Motor neuron (in vitro differentiated cells): ENCODE measurements around the gene CTNNA1. TPM values are rescaled to one million over a fixed set of nuclear protein-coding genes. Genes with fewer than 3 reads are reported as not detected.
"Not testable (repeated sequence)": the region's sequence is repeated elsewhere in the genome, so short reads cannot be mapped to it uniquely, and the experiment has no call there.

Experiments used
- ATAC-seq, 8 experiments: fragments of 200-7000 bp; cut with Tn5 transposase; replicated peaks in 6 of 8; 2 replicates each; pipeline ENCODE4 v1.8.0; 2021; ENCODE audit warnings: mild to moderate bottlenecking in 8 of 8, moderate library complexity in 8 of 8
- H3K27ac ChIP-seq, 2 donors: fragments of 250-450 bp; sonication (Bioruptor Pico); 2 replicates each; pipeline ENCODE4 v1.9.0; 2021; ENCODE audit warnings: antibody characterized with exemption in 2 of 2, mild to moderate bottlenecking in 2 of 2, moderate library complexity in 1 of 2
- H3K4me1 ChIP-seq, 2 donors: fragments of 250-450 bp; sonication (Bioruptor Pico); replicated peaks in 1 of 2; 2 replicates each; pipeline ENCODE4 v1.6.1; 2021; ENCODE audit warnings: antibody characterized with exemption in 2 of 2, mild to moderate bottlenecking in 2 of 2, moderate library complexity in 1 of 2
- H3K4me3 ChIP-seq, 5 donors: fragments of 250-450 bp; sonication (Bioruptor Pico); 2 replicates each; pipeline ENCODE4 v1.9.0; 2021; ENCODE audit warnings: antibody characterized with exemption in 5 of 5, mild to moderate bottlenecking in 5 of 5, moderate library complexity in 4 of 5
- WGBS, 10 experiments: fragments of 450-650 bp; shearing (Covaris generic); methylation state at CpG; one replicate each; pipeline ENCODE4 v1.0.0; 2022; 5-methylcytosine and 5-hydroxymethylcytosine counted together
- in situ Hi-C, 9 experiments: fragments of 400-800 bp; cut with MboI; loops; one replicate each; pipeline ENCODE4 v1.15.0; 2021; ENCODE audit warnings: low sequenced_read_pairs in 9 of 9, low pct_unique_long_range_greater_than_20kb in 2 of 9; ENCODE audit not compliant: unreplicated experiment in 9 of 9
- total RNA-seq, 8 experiments: library from RNA; unstranded; fragments of 300-600 nt; gene quantifications; 2 replicates each; pipeline versions ENCODE4 v1.2.3 to v1.2.4, GENCODE V29; 2022

The CTNNA1 gene
- total RNA-seq, 8 experiments from 2014 or later: 176 to 339 (median 205) TPM

DNA sequence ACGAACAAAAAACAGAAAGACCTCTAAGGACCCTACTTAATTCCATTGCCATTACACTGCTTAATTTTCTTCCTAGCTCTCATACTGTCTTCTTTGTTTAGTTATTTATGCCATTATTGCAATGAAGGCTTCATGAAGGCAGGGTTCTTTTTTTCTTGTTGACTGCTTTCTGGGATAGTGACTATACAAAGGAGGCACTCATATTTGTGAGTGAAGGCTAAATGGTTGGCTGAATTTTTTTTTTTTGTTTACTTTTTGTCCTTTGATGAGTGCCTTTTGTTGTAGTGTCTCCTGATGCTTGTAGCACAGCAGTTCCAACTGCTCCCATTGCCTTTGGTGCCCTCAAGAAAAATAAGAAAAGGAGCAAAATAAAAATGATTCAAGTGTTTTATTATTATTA, 17.8 kb downstream of the CTNNA1 start:
- 75 to 100% (median 94%) methylated on average over 1 of the region's 1 CpG; no CpG with 5 or more reads in 6 of the 10 experiments for WGBS, 10 experiments
- no peak for ATAC-seq
- H3K4me3 ChIP-seq: no peak overlapping the region
- H3K27ac ChIP-seq: no peak overlapping the region
- peaks cover 3 to 5% of the 10 kb centered on the region in 2 donors for H3K4me1 ChIP-seq
- in situ Hi-C loops: no loop called here

DNA sequence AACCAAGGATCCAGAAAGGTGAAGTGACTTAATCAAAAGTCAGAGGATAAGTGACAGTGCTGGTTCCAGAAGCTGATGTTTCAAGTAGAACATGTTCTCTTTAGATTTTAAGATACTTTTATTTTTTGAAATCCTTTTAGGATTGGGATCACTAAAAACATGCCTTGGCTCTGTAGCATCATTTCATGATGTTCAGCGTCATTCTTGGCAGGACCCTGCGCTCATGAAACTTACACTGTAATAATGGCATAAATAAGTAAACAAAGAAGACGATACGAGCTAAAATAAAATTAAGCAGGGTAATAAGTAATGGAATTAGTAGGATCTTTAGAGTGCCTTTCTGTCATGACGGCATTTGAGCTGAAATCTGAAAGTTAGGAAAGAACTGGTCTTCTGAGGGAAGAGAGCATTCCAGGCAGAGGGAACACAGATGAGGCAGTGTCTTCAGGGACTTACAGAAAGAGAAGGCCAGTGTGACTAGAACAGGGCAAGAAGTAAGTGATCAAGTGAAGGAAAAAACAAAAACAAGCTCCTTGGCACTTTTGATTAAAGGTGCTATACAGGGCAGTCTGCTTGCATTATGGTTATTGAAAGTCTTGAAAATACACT, 19.9 kb downstream of the CTNNA1 start:
- in situ Hi-C loops: no loop called here
- Histone ChIP-seq H3K4me3 (no peak overlapping the region), H3K27ac (no peak overlapping the region), H3K4me1 (peaks cover 3 to 5% of the 10 kb centered on the region in 2 donors)
- ATAC-seq: peak in 2 of 8 experiments; percentile 10 to 18
- 19 to 100% (median 92%) methylated on average over 1 to 5 of the region's 5 CpGs for WGBS, 10 experiments

DNA sequence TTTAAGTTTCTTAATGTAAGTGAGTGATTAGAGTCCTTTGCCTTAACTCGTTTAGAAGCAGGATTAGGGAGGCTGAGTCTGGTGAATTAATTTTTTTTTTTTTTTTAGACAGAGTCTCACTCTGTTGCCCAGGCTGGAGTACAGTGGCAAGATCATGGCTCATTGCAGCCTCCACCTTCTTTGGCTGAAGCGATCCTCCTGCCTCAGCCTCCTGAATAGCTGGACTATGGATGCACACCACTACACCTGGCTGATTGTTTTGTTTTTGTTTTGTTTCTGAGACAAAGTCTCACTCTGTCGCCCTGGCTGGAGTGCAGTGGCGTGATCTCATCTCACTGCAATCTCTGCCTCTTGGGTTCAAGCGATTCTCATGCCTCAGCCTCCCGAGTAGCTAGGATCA, 20.4 kb downstream of the CTNNA1 start:
- H3K4me1 ChIP-seq, ATAC-seq, H3K4me3 ChIP-seq, in situ Hi-C loops, H3K27ac ChIP-seq: not testable (repeated sequence)
- 33 to 100% (median 83%) methylated on average over 1 to 5 of the region's 6 CpGs; no CpG with 5 or more reads in 3 of the 10 experiments for WGBS, 10 experiments

DNA sequence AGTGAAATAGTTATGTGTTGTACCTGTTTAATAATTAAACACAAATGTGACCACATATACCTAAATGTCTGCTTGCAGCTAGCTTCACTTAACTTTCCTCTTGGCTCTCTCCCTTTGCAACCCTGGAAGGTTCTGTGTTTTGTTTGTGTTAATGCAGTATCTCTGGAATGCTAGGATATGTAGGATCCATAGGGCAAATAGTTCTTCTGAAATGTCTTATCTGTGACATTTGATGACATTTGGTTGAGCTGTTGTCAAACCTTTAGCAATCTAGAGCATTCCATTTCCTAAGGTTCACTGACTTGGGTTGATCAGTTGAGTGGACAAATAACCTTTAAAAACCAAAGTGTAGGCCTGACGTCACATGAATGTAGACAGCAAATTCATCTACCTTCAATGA, 21.8 kb downstream of the CTNNA1 start:
- Histone ChIP-seq H3K4me3 (no peak overlapping the region), H3K27ac (no peak overlapping the region), H3K4me1 (peaks cover under 1 to 5% of the 10 kb centered on the region in 2 donors)
- ATAC-seq: no peak
- in situ Hi-C loops: no loop called here
- 80 to 100% (median 94%) methylated on average over 1 of the region's 1 CpG; no CpG with 5 or more reads in 2 of the 10 experiments for WGBS, 10 experiments

DNA sequence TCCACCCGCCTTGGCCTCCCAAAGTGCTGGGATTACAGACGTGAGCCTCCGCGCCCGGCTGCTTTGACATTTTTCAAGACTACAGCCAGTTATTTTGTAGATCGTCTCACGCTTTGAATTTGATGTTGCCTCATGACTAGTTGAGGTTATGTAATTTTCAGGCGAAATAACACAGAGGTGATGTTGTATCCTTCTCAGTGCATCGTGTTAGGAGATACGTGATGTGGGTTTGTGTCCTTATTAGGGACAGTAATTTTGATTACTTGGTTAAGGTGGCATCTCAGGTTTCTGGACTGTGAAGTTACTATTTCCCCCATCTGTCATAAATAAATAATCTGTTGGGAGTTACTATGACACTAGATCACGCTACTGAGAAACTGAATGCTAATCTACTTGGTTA, 25.0 kb downstream of the CTNNA1 start:
- ATAC-seq: peak in 1 of 8 experiments; percentile 38
- in situ Hi-C loops: no loop called here
- Histone ChIP-seq H3K4me1 (no peaks in the 10 kb centered on the region), H3K4me3 (no peak overlapping the region), H3K27ac (no peak overlapping the region)
- WGBS, 10 experiments: 29 to 100% (median 95%) methylated on average over 1 to 11 of the region's 11 CpGs; no CpG with 5 or more reads in 2 of the 10 experiments

DNA sequence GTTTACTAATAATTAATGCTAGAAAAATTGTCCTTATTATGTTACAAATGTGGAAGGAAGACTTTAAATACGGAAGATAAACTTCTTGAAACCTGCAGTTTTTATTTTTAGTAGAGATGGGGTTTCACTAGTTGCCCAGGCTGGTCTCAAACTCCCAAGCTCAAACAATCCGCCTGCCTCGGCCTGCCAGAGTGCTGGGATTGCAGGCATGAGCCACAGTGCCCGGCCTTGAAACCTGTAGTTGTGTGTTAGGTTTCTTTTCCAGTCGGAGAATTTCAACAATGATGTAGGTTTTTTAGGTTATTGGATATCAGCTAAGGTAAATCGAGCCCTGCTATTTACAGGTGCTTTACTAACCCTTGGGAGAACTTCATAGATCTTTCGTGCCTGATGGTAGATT, 30.8 kb downstream of the CTNNA1 start:
- Histone ChIP-seq H3K27ac (no peak overlapping the region), H3K4me1 (peaks cover 0 to 6% of the 10 kb centered on the region in 2 donors), H3K4me3 (no peak overlapping the region)
- no peak for ATAC-seq
- WGBS, 10 experiments: 90 to 100% (median 93%) methylated on average over 2 to 7 of the region's 7 CpGs; no CpG with 5 or more reads in 1 of the 10 experiments
- in situ Hi-C loops: no loop called here

DNA sequence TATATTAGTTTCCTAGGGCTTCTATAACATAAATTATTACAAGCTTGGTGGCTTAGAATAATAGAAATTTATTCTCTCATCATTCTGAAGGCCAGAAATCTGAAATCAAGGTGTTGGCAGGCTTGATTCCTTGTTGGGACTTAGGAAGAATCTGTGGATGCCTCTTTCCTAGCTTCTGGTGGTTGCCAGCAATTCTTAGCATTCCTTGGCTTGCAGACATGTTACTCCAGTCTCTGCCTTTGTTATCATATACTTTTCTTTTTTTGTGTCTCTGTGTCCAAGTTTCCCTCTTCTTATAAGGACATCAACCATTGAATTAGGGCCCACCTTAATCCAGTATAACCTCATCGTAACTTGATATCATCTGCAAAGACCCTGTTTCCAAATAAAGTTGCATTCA, 31.4 kb downstream of the CTNNA1 start:
- Histone ChIP-seq H3K27ac (no peak overlapping the region), H3K4me3 (no peak overlapping the region), H3K4me1 (peaks cover 0 to 6% of the 10 kb centered on the region in 2 donors)
- in situ Hi-C loops: no loop called here
- ATAC-seq: no peak
- 86 to 100% (median 100%) methylated on average over 1 of the region's 1 CpG; no CpG with 5 or more reads in 6 of the 10 experiments for WGBS, 10 experiments

DNA sequence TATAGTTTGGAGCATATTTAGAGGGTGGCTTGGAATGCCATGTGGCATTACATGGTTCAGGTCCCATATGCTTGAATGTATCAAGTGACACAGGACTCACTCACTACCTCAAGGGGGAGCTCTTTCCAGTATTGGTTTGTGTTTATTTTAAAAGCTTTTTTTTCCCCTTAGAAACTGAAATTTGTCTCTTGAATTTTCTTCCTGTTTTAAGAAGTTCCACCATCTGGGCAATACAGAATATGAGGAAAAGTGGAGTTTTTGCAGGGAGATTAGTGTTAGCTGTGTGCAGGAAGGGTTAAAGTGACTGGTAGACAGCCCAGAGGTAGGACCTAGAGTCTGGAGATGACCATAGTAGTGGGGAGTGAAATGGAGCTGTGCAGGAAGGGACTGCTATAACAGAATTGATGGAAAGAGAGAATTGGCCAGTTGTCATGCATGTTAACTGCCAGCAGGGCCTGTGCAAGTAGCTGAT, 36.6 kb downstream of the CTNNA1 start:
- ATAC-seq: peak in 4 of 8 experiments; percentile 30 to 65 (median 53)

DNA sequence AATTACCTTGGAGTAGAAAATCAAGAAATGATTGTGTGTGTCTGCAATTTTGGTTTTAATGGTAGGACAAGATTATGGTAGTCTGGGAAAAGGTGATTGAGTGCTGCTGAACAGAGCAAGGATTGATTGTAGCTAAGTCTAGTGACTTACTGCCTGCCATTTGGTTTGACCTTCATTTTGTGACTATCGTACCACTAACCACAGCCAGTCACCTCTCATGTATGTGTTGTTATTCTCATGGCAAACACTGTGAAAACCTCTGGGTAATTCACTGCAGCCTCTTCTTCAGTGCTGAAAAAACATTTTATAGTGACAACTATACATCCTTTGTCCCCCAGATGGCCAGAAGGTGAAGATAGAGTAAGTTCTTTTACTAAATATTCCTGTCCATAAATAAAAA, 37.5 kb downstream of the CTNNA1 start:
- H3K4me1 ChIP-seq: peaks cover 34 to 43% of the 10 kb centered on the region in 2 donors
- no peak for ATAC-seq
- in situ Hi-C loops: no loop called here
- H3K27ac ChIP-seq: no peak overlapping the region
- 67 to 100% (median 93%) methylated on average over 1 of the region's 1 CpG; no CpG with 5 or more reads in 6 of the 10 experiments for WGBS, 10 experiments
- H3K4me3 ChIP-seq: no peak overlapping the region

More for the DNA sequence above, 36.6 kb downstream of the CTNNA1 start:
- in situ Hi-C loops: no loop called here
- H3K4me3 ChIP-seq: no peak overlapping the region
- H3K4me1 ChIP-seq: peaks cover 34 to 43% of the 10 kb centered on the region in 2 donors
- H3K27ac ChIP-seq: no peak overlapping the region

DNA sequence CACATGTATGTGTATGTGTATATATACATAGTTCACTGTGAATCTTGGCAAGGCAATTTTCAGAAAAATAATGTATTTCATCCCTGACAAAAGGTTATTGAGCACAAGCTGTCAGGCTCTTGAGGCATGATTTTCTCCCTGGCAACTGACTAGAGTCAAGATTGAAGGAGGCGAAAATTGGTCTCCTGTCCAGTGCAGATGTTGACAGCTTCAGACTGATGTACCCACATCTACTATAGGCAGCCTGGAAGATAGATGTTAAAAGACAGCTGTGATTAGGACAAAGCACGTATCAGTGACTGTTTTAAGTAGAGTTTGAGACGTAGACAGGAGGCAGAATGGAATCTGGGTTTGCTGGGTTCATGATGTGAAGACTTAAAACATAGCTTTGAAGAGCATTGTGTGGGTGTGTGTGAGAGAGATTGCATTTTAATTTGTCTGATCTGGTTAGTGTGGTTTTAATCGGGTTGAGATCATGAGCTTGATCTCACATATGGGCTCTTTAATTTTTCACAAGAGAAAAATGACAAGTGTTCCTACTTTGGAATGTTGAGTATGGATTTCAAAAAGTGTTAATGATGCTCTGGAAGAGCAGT, 39.1 kb downstream of the CTNNA1 start:
- Histone ChIP-seq H3K4me1 (peaks cover 34 to 43% of the 10 kb centered on the region in 2 donors), H3K4me3 (no peak overlapping the region), H3K27ac (peak overlapping the region in 1 of 2 donors; percentile 28)
- WGBS, 10 experiments: 16 to 69% (median 20%) methylated on average over 2 to 4 of the region's 4 CpGs; no CpG with 5 or more reads in 3 of the 10 experiments
- peak in 5 of 8 experiments; percentile 55 to 70 (median 65) for ATAC-seq
- in situ Hi-C loops: no loop called here

DNA sequence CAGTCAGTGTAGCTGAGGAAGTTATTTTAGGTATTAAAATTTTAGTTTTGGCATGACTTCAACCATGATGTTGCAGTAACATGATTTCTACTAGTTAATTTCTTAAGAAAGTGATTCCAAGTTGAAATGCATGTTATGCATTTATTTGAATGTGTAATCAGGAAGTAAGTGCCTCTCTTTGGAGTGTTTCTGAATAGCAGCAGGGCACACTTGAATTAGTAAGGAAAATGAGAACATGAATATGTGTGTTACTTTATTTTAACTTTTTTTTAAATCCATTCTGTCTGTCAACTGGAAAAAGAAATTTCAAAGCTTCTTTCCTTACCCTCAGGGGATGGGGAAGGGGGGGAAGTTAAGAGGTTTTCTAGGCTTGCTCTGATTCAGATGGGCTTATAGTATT, 40.4 kb downstream of the CTNNA1 start:
- no peak overlapping the region for H3K27ac ChIP-seq
- in situ Hi-C loops: no loop called here
- peak in 3 of 8 experiments; percentile 33 to 71 (median 46) for ATAC-seq
- H3K4me3 ChIP-seq: no peak overlapping the region
- H3K4me1 ChIP-seq: peaks cover 34 to 41% of the 10 kb centered on the region in 2 donors

DNA sequence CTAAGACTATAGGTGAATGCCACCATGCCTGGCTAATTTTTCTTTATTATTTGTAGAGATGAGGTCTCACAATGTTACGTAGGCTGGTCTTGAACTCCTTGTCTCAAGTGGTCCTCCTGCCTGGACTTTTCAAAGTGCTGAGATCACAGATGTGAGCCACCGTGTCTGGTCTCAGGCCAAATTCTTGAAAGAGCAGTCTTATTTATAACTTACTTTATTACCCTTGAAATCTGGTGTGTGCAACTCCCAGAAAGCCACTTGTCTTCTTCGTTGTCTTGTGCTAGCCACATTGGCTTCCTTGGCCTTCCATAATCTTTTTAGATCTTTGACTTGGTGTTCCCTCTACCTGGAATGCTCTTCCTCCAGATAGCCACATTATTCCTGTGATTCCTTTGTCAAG, 50.1 kb downstream of the CTNNA1 start:
- 40 to 100% (median 85%) methylated on average over 1 to 2 of the region's 3 CpGs; no CpG with 5 or more reads in 2 of the 10 experiments for WGBS, 10 experiments
- no peak for ATAC-seq
- H3K4me3 ChIP-seq: no peak overlapping the region
- no peaks in the 10 kb centered on the region for H3K4me1 ChIP-seq
- in situ Hi-C loops: no loop called here
- H3K27ac ChIP-seq: no peak overlapping the region

DNA sequence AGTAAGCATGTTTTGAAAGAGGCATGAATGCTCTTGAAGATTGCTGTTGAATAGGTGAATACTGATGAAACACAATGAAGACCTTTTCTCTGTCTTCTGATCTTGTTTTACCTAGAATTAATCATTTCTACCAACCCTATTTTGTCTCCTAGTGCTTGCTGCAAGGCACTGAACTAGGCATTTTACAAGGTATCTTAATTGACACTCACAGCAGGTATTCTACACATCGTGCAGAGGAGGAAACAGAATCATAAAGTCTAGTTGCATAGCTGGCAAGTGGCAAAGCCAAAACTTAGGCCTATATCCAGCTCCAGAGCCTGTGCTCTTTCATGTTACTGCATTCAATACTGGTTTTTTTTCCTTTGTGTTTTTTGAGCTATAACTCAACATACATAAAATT, 50.7 kb downstream of the CTNNA1 start:
- Histone ChIP-seq H3K27ac (no peak overlapping the region), H3K4me1 (no peaks in the 10 kb centered on the region)
- ATAC-seq: no peak

DNA sequence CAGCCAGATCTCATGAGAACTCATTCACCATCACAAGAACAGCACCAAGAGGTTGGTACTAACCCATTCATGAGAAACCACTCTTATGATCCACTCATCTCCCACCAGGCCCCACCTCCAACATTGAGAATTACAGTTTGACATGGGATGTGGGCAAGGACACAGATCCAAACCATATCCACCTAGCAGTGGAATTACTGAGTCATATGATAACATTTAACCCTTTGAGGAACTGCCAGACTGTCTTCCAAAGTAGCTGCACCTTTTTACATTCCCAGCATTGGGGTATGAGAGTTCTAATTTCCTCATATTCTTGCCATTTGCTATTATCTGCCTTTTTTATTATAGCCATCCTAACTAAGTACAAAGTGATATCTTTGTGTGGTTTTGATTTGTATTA, 51.9 kb downstream of the CTNNA1 start:
- in situ Hi-C loops: no loop called here
- H3K4me3 ChIP-seq: no peak overlapping the region
- H3K4me1 ChIP-seq: peaks cover 0 to 6% of the 10 kb centered on the region in 2 donors
- H3K27ac ChIP-seq: no peak overlapping the region
- no peak for ATAC-seq

More for the DNA sequence above, 50.7 kb downstream of the CTNNA1 start:
- WGBS, 10 experiments: 80 to 100% (median 88%) methylated on average over 1 of the region's 1 CpG; no CpG with 5 or more reads in 3 of the 10 experiments
- in situ Hi-C loops: no loop called here
- H3K4me3 ChIP-seq: no peak overlapping the region
